T47D (cell line): Measurements from ENCODE around the gene MFAP4.

Experiments used
- DNase-seq, 2 experiments: peaks; one replicate each; pipeline versions ENCODE4 v3.0.0 to v3.0.0-alpha.2; 2011 to 2012; ENCODE audit warnings: low read depth in 1 of 2, low spot score in 1 of 2
- JUND ChIP-seq: IDR thresholded peaks from 2 replicates; pipeline ENCODE4 v1.6.1; 2012; ENCODE audit warnings: low read depth
- in situ Hi-C: cut with HindIII; loops from 2 replicates; pipeline ENCODE4 v1.10.0; 2016; ENCODE audit warnings: low sequenced_read_pairs, low pct_unique_long_range_greater_than_20kb

The MFAP4 gene

DNA sequence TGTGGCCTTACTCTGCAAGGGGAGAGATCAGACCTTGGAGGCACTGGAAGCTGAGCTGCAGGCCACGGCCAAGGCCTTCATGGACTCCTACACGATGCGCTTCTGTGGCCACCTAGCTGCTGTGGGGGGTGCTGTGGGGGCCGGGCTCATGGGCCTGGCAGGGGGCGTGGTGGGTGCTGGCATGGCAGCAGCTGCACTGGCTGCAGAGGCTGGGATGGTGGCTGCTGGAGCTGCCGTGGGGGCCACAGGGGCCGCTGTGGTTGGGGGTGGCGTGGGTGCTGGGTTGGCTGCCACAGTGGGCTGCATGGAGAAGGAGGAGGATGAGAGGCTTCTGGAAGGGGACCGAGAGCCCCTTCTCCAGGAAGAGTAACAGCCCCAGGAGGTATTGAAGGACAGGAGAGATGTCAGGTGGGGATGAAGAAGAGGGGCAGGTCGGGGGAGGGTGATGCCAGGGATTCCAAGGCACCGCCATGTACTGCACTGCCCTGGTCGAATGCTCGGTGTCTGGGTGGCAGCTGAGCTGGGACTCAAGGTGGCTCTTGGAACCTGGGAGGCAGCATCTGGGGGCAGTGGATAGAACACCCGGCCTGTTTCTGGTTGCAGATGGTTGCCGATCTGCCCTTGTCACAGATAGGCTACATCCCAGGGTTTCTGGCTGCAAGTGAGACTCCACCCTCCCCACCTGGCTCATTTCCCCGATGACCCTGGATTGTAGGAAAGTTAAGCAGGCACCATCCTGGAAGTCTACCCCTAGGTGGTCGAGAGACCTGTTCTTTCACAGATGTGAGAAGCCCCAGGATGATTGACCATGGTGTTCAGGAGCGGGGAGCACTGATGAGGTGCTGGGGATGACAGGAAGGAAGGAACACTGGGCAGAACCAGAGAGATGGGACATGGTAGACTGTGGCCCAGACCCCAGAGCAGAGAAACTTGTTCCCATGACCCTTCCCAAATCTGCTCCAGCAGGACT, 29.1 kb upstream of the MFAP4 start:
- in situ Hi-C loops = no loop called here
- TF ChIP-seq JUND = no peak
- no peak for DNase-seq

DNA sequence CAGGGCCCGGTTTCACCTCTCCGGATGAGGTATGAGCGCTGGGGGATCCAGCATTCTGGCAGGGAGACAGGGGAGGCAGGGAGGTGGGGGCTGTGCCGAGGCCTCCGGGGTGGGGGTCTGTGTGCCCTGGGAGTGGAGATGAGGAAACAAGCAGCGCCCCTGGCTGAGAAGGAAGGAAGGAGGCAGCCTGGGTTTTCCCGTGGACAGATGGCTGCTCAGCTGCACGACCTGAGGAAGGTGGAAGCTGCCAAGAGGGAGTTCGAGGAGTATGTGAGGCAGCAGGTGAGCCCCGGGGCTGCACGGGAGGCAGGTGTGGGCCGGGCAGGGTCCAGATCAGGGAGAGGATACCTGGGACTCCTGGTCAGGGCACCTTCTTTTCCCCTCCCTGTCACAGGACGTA, 28.3 kb upstream of the MFAP4 start:
- no peak for DNase-seq
- TF ChIP-seq JUND = no peak
- in situ Hi-C loops = no loop called here

DNA sequence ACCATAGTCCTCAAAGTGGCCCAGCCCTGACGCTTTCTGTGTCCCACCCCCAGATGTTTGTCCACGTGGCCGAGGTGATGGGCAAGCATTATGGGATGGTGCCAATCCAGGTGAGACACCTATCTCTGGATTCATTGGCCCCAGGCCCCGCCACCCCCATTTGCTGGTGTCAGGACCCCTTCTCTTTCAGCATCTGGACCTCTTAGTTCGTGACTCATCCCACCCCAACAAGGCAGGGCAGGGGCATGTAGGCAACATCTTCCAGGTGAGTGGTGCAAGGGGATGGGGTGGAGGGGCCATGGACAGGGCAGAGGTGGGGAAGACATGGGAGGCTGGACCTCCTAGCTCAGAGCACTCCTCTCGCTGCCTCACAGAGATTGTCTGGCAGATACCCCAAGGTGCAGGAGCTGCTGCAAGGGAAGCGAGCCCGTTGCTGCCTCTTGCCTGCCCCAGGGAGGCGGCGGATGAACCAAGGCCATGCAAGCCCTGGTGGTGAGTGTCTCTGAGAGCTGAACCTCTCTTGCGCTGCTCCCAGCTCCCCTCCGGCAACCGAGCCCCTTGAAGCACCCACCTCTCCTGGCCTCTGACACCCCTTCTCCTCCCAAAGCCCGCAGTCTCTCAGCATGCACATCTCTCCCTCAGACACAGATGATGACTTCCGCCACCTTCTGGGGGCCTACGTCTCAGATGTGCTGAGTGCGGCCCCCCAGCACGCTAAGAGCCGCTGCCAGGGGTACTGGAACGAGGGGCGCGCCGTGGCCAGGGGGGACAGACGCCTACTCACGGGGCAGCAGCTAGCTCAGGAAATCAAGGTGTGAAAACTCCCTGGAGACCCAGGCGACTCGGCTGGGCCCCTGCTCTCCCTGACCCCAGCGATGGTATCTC, 27.6 kb upstream of the MFAP4 start:
- no peak for DNase-seq
- in situ Hi-C loops = no loop called here
- no peak for TF ChIP-seq JUND

DNA sequence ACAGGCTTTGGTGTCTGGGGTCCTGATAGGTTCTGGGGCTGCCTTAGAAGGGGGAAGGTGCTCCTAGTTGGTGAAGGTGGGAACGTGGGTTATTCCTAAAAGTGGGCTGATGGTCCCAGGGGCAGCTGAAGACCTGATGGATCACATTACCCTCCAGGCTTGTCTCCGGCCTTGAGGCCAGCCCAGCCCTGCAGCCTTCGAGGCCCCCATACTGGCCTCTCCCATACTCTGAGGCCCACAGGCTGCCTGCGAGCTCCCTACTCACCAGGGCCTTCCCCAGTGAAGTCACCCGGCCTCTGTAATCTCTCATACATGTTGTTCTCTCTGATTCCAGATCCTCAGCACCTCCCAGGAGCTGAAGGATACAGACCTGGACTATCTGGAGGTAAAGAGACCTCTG, 26.8 kb upstream of the MFAP4 start:
- in situ Hi-C loops = no loop called here
- no peak for DNase-seq
- TF ChIP-seq JUND = no peak

DNA sequence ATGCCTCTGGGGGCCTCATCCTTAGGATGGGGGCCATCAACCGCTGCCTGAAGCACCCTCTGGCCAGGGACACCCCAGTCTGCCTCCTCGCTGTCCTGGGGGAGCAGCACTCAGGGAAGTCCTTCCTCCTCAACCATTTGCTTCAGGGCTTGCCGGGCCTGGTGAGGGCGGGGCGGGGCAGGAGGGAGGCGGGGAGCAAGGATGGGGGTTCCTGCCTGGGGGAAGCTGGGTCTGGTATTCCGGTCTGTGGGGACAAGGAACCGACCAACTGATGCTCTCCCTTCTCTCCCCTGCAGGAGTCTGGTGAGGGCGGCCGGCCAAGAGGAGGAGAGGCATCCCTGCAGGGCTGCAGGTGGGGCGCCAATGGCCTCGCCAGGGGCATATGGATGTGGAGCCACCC, 26.0 kb upstream of the MFAP4 start:
- in situ Hi-C loops = no loop called here
- TF ChIP-seq JUND = no peak
- DNase-seq = no peak

DNA sequence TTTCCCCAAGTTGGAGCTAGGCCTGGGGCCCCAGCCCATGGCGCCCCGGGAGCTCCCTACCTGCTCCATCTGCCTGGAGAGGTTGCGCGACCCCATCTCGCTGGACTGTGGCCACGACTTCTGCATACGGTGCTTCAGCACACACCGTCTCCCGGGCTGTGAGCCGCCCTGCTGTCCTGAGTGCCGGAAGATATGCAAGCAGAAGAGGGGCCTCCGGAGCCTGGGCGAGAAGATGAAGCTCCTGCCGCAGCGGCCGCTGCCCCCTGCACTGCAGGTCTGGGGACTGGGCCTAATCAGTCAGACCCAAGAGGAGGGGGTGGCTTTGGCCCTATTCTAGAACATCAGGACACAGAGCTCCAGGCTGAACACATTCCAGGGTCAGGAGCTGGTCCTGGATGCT, 25.5 kb upstream of the MFAP4 start:
- TF ChIP-seq JUND = no peak

DNA sequence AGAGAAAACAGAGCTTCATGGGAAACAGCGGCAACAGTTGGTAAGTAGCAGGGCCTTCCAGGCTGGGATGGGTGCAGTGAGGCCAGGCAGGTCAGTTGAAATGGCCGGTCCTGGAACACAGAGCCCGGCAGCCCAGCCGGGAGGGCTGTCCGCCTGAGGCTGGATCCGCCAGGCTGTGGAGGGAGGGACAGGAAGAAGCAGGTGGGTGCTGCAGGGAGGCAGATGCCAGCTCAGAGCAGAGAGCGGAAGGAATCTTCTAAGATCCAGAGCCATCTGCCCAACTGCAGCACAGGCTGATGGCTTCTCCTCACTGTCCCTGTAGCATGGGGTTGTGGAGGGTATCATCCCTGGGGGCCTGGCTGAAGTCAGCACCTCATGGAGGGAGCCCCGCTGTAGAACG, 24.6 kb upstream of the MFAP4 start:
- DNase-seq = no peak
- in situ Hi-C loops = no loop called here
- TF ChIP-seq JUND = no peak

More for the DNA sequence above, 25.5 kb upstream of the MFAP4 start:
- in situ Hi-C loops = no loop called here
- no peak for DNase-seq

DNA sequence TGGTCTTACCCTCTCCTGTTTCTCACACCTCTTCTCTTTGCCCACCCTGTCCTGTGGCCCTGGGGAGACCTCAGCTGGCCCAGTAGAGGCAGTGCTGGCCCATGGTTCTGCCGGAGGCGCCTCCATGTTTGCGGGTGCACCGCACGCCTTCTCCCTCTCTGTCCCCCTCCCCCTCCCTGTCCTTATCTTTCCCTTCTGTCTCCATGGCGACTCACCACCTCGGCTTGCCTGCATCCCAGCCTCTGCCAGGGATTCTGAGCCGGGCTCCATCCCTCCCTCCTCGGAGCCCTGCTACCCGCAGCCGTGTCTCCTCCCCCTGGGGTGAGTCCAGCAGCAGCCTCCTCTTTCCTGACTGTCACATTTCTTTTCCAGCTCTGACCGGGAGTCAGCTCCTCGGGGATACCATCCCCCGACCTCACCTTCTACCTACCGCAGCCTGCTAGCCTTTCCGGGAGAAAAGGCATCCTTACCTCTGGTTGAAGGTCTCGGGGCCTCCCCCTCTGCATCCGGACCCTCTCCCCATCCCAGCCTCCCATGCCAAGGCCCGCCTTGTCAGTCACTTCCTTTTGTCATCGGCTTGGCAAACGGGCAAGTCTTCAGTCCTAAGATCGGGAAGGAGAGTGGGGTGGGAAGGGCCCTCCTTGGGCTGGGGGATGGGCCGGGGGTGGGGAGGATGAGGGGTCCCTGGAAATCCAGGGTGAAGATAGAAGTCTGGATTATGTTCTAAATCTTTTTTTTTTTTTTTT, 24.1 kb upstream of the MFAP4 start, which contains the start of gene RNF112:
RNF112 (plus strand) TSS at position 358 of the 746 bp plus-strand sequence; CDS start at position 535, 177 bp downstream.
- TF ChIP-seq JUND = no peak
- DNase-seq = no peak
- in situ Hi-C loops = no loop called here

DNA sequence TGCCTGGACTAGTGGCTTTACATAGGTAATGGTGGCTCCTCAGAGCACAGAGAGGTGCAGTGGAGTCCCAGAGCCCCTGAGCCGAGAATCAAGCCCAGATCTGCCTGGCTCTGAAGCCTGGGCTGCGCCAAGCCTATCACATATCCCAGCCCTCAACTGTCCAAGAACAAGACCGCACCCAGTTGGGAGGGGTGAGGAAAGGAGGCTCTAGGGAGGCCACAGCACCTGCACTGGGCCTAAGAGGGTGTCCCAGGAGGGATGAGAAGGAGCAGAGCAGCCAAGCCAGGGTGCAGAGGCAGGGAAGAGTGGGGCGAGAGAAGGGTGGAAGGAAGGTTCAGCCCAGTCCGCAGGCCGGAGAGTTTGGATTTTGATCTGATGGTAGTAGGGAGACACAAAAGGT, 23.1 kb upstream of the MFAP4 start:
- in situ Hi-C loops = no loop called here
- no peak for TF ChIP-seq JUND
- DNase-seq = no peak

DNA sequence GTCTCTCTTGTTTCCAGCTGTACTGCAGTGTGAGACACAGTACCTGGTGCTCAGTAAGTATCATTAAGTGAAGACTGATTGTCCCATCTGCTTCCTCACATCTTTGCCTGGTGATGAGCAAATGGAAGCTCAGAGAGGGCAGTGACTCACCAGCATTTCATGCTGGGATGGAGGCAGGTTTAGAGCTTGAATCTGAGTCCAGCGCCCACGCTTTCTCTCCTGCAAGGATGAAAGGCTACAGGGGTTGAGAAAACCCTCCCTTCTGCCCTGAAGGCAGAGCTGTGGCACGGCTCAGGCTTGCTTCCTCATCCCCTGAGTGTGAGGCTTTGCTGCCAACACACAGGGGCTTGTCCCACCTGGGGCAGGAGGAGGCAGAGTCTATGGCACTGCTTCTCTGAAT, 22.5 kb upstream of the MFAP4 start:
- no peak for DNase-seq
- in situ Hi-C loops = no loop called here
- TF ChIP-seq JUND = no peak

DNA sequence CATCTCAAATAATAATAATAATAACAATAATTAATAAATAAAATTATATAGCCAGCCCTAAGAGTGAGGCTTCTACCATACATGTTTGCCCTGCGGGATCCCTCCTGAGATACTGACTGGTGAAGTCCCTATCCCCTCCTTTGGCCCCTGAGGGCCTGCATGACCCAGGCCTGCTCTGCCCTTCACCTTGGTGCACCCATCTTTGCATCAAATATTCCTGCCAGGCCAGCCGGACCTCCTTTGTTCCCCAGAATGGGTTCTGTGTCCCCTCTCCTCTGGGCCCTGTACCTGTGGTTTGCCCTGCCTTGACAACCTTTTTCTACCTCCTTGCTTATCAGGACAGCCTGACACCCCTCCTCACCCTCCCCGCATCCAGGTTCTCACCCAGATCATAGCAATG, 22.1 kb upstream of the MFAP4 start:
- no peak for DNase-seq
- no peak for TF ChIP-seq JUND
- in situ Hi-C loops = no loop called here

DNA sequence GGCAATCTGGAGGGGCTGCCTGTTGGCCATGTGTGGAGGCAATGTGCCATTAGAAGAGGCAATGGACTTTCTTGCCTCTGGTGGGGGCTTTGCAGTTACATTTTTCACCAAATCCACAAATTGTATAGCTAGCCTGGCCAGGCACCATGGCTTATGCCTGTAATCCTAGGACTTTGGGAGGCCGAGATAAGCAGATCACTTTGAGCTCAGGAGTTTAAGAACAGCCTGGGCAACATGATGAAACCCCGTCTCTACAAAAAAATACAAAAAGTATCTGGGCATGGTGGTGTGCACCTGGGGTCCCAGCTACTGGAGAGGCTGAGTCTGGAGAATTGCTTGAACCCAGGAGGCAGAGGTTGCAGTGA, 21.3 kb upstream of the MFAP4 start:
- no peak for DNase-seq
- no peak for TF ChIP-seq JUND
- in situ Hi-C loops = no loop called here
